CD4-positive, alpha-beta T cell (primary cell): Measurements from ENCODE around the gene VAV1. TPM values are rescaled to one million over a fixed set of nuclear protein-coding genes. Genes with fewer than 3 reads are reported as not detected.

ENCODE experiments used
- ATAC-seq: fragments of 200-7000 bp; cut with Tn5 transposase; one replicate; pipeline ENCODE4 v1.10.0; 2022; ENCODE audit warnings: mild to moderate bottlenecking; ENCODE audit not compliant: poor library complexity
- CTCF ChIA-PET: fragments of 350-600 bp; sonication (Branson Sonifier 250); formaldehyde crosslinking; loops from one replicate; lab custom pipeline; 2021; ENCODE audit warnings: antibody characterized with exemption, inconsistent platforms; lab: Charles Lee
- POLR2A ChIA-PET: fragments of 350-600 bp; sonication (Branson Sonifier 250); formaldehyde crosslinking; loops from one replicate; lab custom pipeline; 2021; ENCODE audit warnings: antibody characterized with exemption, inconsistent platforms; lab: Charles Lee
- DNase-seq, 14 experiments: peaks; one replicate each; pipeline ENCODE4 v3.0.0-alpha.2; 2013 to 2020; ENCODE audit warnings: mixed read lengths in 2 of 14
- H3K27ac ChIP-seq, 2 donors: one replicate each; pipeline versions ENCODE4 v1.5.1 to v1.7.0; 2013; ENCODE audit warnings: low read length in 2 of 2, low read depth in 1 of 2, mild to moderate bottlenecking in 1 of 2
- H3K27me3 ChIP-seq, 2 experiments: 1 replicate in 1 of 2; 2 replicates in 1 of 2; pipeline versions ENCODE4 v1.6.1 to v1.7.0; 2013; ENCODE audit warnings: low read length in 2 of 2, control low read depth in 1 of 2, mild to moderate bottlenecking in 1 of 2, moderate library complexity in 1 of 2; ENCODE audit not compliant: insufficient read depth in 2 of 2, control insufficient read depth in 1 of 2
- H3K36me3 ChIP-seq: one replicate; pipeline ENCODE4 v1.6.1; 2013; ENCODE audit warnings: low read length, control low read depth; ENCODE audit not compliant: insufficient read depth
- H3K4me1 ChIP-seq: one replicate; pipeline ENCODE4 v1.6.1; 2013; ENCODE audit warnings: low read length, control low read depth; ENCODE audit not compliant: insufficient read depth
- H3K4me3 ChIP-seq: one replicate; pipeline ENCODE4 v1.5.1; 2013; ENCODE audit warnings: mild to moderate bottlenecking, low read length, moderate library complexity
- H3K9me3 ChIP-seq, 2 experiments: 1 replicate in 1 of 2; 2 replicates in 1 of 2; pipeline versions ENCODE4 v1.6.1 to v1.7.0; 2013; ENCODE audit warnings: low read length in 2 of 2, mild to moderate bottlenecking in 2 of 2, control low read depth in 1 of 2, moderate library complexity in 1 of 2; ENCODE audit not compliant: control insufficient read depth in 1 of 2, insufficient read depth in 1 of 2
- H3K27ac Mint-ChIP-seq: one replicate; pipeline ENCODE4 v1.8.0; 2020; ENCODE audit warnings: mixed read lengths
- H3K27me3 Mint-ChIP-seq: one replicate; pipeline ENCODE4 v1.8.0; 2021; ENCODE audit warnings: mixed read lengths
- H3K36me3 Mint-ChIP-seq: one replicate; pipeline ENCODE4 v1.8.0; 2021; ENCODE audit warnings: low read depth, mixed read lengths
- H3K4me1 Mint-ChIP-seq: one replicate; pipeline ENCODE4 v1.8.0; 2021; ENCODE audit warnings: low read depth, mixed read lengths
- H3K4me3 Mint-ChIP-seq: one replicate; pipeline ENCODE4 v1.8.0; 2020; ENCODE audit warnings: mild to moderate bottlenecking, mixed read lengths
- H3K9me3 Mint-ChIP-seq: one replicate; pipeline ENCODE4 v1.8.0; 2020; ENCODE audit warnings: mixed read lengths
- CTCF ChIP-seq: fragments of 200-600 bp; IDR thresholded peaks from one replicate; pipeline ENCODE4 v1.8.0; 2022; ENCODE audit warnings: antibody characterized with exemption, mild to moderate bottlenecking
- intact Hi-C, 2 experiments: fragments of 100-400 bp; cut with DNase I in 1 of 2; cut with micrococcal nuclease in 1 of 2; formaldehyde crosslinking; loops; one replicate each; pipeline versions ENCODE4 v1.15.1 to v1.9.0; 2023 to 2025; cut with DNase I, micrococcal nuclease
- total RNA-seq, 174 experiments: library from RNA in 2 of 174; stranded (reverse) in 2 of 174; gene quantifications; one replicate each; pipeline ENCODE4 v1.2.3 and lab custom pipeline; 2021 to 2026

VAV1 gene
- total RNA-seq, 2 experiments from 2014 or later, result 70.0 to 70.1 TPM

GRCh38 chr19:6837525-6837924 lies 65.0 kb downstream of the VAV1 start:
- CTCF ChIA-PET, result no interaction called here

GRCh38 chr19:6838062-6838655 lies 65.7 kb downstream of the VAV1 start:
- Histone ChIP-seq H3K4me3 (no peak overlapping the region), H3K27me3 (no peaks in the 10 kb centered on the region), H3K27ac (no peak overlapping the region), H3K36me3 (peaks cover 66% of the 10 kb centered on the region), H3K4me1 (no peaks in the 10 kb centered on the region), H3K9me3 (no peaks in the 10 kb centered on the region)
- Mint-ChIP-seq H3K9me3 (no peaks in the 10 kb centered on the region), H3K36me3 (peaks cover 73% of the 10 kb centered on the region), H3K4me3 (no peak overlapping the region), H3K4me1 (peaks cover 14% of the 10 kb centered on the region), H3K27ac (peak overlapping the region; percentile 59), H3K27me3 (no peaks in the 10 kb centered on the region)
- POLR2A ChIA-PET, result no interaction called here
- no peak for TF ChIP-seq CTCF
- ATAC-seq (no peak), DNase-seq (no peak)
- intact Hi-C loops, result no loop called here
- CTCF ChIA-PET, result no interaction called here

More at GRCh38 chr19:6837525-6837924, 65.0 kb downstream of the VAV1 start:
- Histone ChIP-seq H3K27me3 (no peaks in the 10 kb centered on the region), H3K4me3 (no peak overlapping the region), H3K9me3 (no peaks in the 10 kb centered on the region), H3K27ac (peak overlapping the region in 1 of 2 donors; percentile 14), H3K4me1 (no peaks in the 10 kb centered on the region), H3K36me3 (peaks cover 68% of the 10 kb centered on the region)
- Mint-ChIP-seq H3K4me1 (peaks cover 13% of the 10 kb centered on the region), H3K9me3 (no peaks in the 10 kb centered on the region), H3K27ac (peak overlapping the region; percentile 59), H3K27me3 (no peaks in the 10 kb centered on the region), H3K36me3 (peaks cover 73% of the 10 kb centered on the region), H3K4me3 (no peak overlapping the region)
- intact Hi-C loops, result no loop called here
- no peak for TF ChIP-seq CTCF
- POLR2A ChIA-PET, result no interaction called here
- DNase-seq (no peak), ATAC-seq (no peak)

GRCh38 chr19:6842871-6843607 lies 70.5 kb downstream of the VAV1 start:
- peak overlapping the region; percentile 29 for H3K27ac Mint-ChIP-seq
- Histone ChIP-seq H3K4me3 (no peak overlapping the region), H3K9me3 (no peaks in the 10 kb centered on the region), H3K27ac (no peak overlapping the region), H3K27me3 (no peaks in the 10 kb centered on the region), H3K36me3 (peaks cover 49% of the 10 kb centered on the region), H3K4me1 (no peaks in the 10 kb centered on the region)
- peaks cover 58% of the 10 kb centered on the region for H3K36me3 Mint-ChIP-seq
- H3K4me1 Mint-ChIP-seq, result peaks cover 7% of the 10 kb centered on the region
- DNase-seq (no peak), ATAC-seq (no peak)
- CTCF ChIA-PET, result interaction anchor here (1.2 kb wide), 1 partner anchor 20 kb away, joined by 3 read pairs; no protein-coding TSS in a partner anchor
- intact Hi-C loops, result no loop called here
- TF ChIP-seq CTCF, result no peak
- H3K4me3 Mint-ChIP-seq, result no peak overlapping the region
- no peaks in the 10 kb centered on the region for H3K27me3 Mint-ChIP-seq
- POLR2A ChIA-PET, result interaction anchor here (1.0 kb wide), 1 partner anchor 105 kb away, joined by 4 read pairs; no protein-coding TSS in a partner anchor
- no peaks in the 10 kb centered on the region for H3K9me3 Mint-ChIP-seq
